Measurements from ENCODE around the gene MRPL19.
"Not testable (repeated sequence)": the region's sequence is repeated elsewhere in the genome, so short reads cannot be mapped to it uniquely, and the experiment has no call there.

- not testable (repeated sequence) for TF ChIP-seq SRF (IDR thresholded peaks at IDR 0.05; ENCODE audit: low read depth in 2 of 2, low read length in 2 of 2); HDAC2 (IDR thresholded peaks at IDR 0.05); POLR2A (IDR thresholded peaks at IDR 0.05; ENCODE audit: low read depth, low read length); CBX3 (IDR thresholded peaks at IDR 0.05; ENCODE audit: borderline replicate concordance, low read depth); SP1 (IDR thresholded peaks at IDR 0.05; ENCODE audit: low read depth, low read length); MYC (IDR thresholded peaks at IDR 0.05; ENCODE audit: insufficient read depth, insufficient read length, insufficient replicate concordance, low read length, severe bottlenecking); E2F8 (IDR thresholded peaks at IDR 0.05; ENCODE audit: low read depth, partially characterized antibody); FOXM1 (IDR thresholded peaks at IDR 0.05; ENCODE audit: low read depth, low read length)
- TF ChIP-seq, protein P1, sequence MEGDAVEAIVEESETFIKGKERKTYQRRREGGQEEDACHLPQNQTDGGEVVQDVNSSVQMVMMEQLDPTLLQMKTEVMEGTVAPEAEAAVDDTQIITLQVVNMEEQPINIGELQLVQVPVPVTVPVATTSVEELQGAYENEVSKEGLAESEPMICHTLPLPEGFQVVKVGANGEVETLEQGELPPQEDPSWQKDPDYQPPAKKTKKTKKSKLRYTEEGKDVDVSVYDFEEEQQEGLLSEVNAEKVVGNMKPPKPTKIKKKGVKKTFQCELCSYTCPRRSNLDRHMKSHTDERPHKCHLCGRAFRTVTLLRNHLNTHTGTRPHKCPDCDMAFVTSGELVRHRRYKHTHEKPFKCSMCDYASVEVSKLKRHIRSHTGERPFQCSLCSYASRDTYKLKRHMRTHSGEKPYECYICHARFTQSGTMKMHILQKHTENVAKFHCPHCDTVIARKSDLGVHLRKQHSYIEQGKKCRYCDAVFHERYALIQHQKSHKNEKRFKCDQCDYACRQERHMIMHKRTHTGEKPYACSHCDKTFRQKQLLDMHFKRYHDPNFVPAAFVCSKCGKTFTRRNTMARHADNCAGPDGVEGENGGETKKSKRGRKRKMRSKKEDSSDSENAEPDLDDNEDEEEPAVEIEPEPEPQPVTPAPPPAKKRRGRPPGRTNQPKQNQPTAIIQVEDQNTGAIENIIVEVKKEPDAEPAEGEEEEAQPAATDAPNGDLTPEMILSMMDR (IDR thresholded peaks at IDR 0.05 in 2 of 3, conservative IDR thresholded peaks at IDR 0.05 in 1 of 3; ENCODE audit: control insufficient read depth in 2 of 3, extremely low read depth in 1 of 3, insufficient read depth in 1 of 3, low read depth in 3 of 3, low read length in 3 of 3) = not testable (repeated sequence)
Observed at GRCh38 chr2:75675423-75675822, 28.8 kb downstream of the MRPL19 start.
